ENCODE measurements around the gene CRYAA. TPM values are rescaled to one million over a fixed set of nuclear protein-coding genes. Genes with fewer than 3 reads are reported as not detected.

CRYAA gene
- polyA plus RNA-seq, 6 donors from 2014 or later: not detected

DNA sequence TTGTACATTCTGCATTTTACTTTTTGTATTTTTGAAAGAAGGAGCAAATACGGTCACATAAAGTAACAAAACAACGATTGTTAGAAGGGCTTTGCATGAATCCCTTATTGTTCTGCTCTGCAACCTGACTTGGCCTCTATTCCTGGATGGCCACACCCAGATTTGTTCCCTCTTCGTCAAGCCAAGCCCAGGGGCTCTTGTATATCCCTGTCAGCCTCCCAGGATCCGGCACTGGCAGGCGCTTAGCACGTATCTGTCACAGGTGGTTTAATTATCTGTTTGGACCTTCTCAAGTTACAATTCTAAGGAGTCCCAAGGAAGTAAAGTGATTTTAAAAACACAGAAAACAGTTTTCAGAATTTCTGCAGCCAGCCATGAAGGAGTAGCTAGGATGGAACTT, 28.0 kb downstream of the CRYAA start:
- peaks cover 18 to 29% (median 20%) of the 10 kb centered on the region in 3 donors for H3K4me1 Mint-ChIP-seq
- peaks cover 8 to 39% of the 10 kb centered on the region in 2 donors for H3K36me3 Mint-ChIP-seq
- DNase-seq (no peak), ATAC-seq (ENCODE audit: low read depth in 2 of 2) (no peak)
- no peak overlapping the region for H3K27ac Mint-ChIP-seq
- no peak overlapping the region for H3K4me3 Mint-ChIP-seq
- peaks cover 9 to 49% (median 38%) of the 10 kb centered on the region in 3 donors for H3K27me3 Mint-ChIP-seq
- peaks cover 8 to 46% (median 34%) of the 10 kb centered on the region in 7 donors for H3K9me3 Mint-ChIP-seq

GRCh38 chr21:43198376-43198775, 29.6 kb downstream of the CRYAA start:
- ATAC-seq (ENCODE audit: low read depth in 2 of 2): no peak
- Mint-ChIP-seq H3K4me1 (peaks cover 9 to 13% (median 10%) of the 10 kb centered on the region in 3 donors), H3K27ac (no peak overlapping the region), H3K27me3 (peaks cover 4 to 33% (median 24%) of the 10 kb centered on the region in 3 donors), H3K36me3 (peaks cover 8 to 36% of the 10 kb centered on the region in 2 donors), H3K4me3 (no peak overlapping the region), H3K9me3 (peaks cover 10 to 56% (median 40%) of the 10 kb centered on the region in 7 donors)
- no peak for DNase-seq

GRCh38 chr21:43201491-43201890, 32.7 kb downstream of the CRYAA start:
- DNase-seq (no peak), ATAC-seq (ENCODE audit: low read depth in 2 of 2) (no peak)
- Mint-ChIP-seq H3K4me1 (no peaks in the 10 kb centered on the region), H3K36me3 (peaks cover 12 to 33% of the 10 kb centered on the region in 2 donors), H3K27me3 (peaks cover 9 to 30% (median 16%) of the 10 kb centered on the region in 3 donors), H3K9me3 (peaks cover 15 to 58% (median 43%) of the 10 kb centered on the region in 7 donors), H3K4me3 (no peak overlapping the region), H3K27ac (peak overlapping the region in 1 of 6 donors; percentile 43)

- Mint-ChIP-seq H3K27ac (peak overlapping the region in 1 of 6 donors; percentile 39), H3K4me3 (peak overlapping the region in 1 of 8 donors; percentile 51), H3K9me3 (peaks cover 9 to 46% (median 35%) of the 10 kb centered on the region in 7 donors), H3K27me3 (peaks cover 15 to 42% (median 35%) of the 10 kb centered on the region in 3 donors), H3K4me1 (no peaks in the 10 kb centered on the region), H3K36me3 (peaks cover 6 to 17% of the 10 kb centered on the region in 2 donors)
- DNase-seq (no peak), ATAC-seq (ENCODE audit: low read depth in 2 of 2) (no peak)
Observed at GRCh38 chr21:43203591-43203990, 34.8 kb downstream of the CRYAA start.

DNA sequence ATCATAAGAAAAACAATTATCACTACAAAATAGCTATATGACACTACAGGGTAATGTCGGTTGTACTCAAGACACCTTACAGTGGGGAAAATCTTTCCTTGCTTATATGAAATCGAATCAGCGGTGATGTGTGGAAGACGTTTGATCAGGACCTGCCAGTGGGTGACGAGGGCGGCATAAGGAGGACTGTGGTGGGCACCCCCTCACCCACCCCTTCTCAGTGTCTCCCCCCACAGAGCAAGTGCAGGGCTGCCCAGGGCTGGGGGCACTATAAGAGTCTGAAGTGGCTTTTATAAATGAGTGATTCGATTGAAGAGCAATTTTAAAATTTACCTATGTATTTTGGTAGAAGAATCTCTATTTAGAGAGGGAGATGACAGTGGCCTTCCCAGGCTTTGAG, 35.8 kb downstream of the CRYAA start:
- Mint-ChIP-seq H3K36me3 (peaks cover 4 to 15% of the 10 kb centered on the region in 2 donors), H3K27me3 (peaks cover 19 to 47% (median 40%) of the 10 kb centered on the region in 3 donors), H3K9me3 (peaks cover 8 to 38% (median 26%) of the 10 kb centered on the region in 7 donors), H3K27ac (peak overlapping the region in 2 of 6 donors; percentile 60 to 85), H3K4me3 (peak overlapping the region in 1 of 8 donors; percentile 27), H3K4me1 (no peaks in the 10 kb centered on the region)
- no peak for ATAC-seq (ENCODE audit: low read depth in 2 of 2)
- DNase-seq: no peak

DNA sequence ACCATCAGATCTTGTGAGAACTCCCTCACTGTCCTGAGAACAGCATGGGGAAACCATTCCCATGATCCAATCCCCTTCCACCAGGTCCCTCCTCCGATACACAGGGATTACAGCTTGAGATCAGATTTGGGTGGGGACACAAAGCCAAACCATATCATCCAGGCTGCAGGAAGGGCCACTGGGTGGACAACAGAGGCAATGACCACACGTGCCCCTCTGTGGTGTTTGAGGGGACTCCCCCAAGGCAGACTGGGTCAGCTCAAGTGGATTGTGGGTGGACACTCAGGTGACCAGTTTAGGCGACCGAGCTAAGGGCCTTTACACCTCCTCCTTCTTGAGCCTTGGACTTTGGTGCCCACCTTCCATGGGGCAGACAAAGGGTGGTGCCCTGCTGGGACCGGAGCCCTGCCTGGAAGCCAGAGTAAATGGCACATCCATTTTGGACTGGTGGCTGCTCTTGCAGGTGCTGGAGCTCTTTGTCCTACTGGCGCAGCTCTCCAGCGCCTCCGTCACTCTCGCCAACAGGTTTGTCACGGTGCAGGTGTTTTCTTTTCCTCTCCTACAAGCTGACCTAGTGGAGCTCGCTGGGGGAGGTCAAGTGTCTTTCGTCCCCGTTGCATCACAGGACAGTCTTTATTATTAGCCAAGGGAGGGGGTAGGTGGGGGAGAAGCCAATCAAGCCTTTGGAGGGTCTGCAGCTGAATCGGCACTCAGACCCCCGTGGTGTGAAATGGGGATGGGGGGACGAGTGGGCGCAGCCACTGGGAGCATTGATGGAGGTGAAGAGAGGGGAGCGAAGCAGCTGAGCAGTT, 37.6 kb downstream of the CRYAA start:
- peak overlapping the region in 2 of 6 donors; percentile 10 to 34 for H3K27ac Mint-ChIP-seq
- H3K36me3 Mint-ChIP-seq: peaks cover 4 to 8% of the 10 kb centered on the region in 2 donors
- ATAC-seq (ENCODE audit: low read depth in 2 of 2) (no peak), DNase-seq (no peak)
- H3K4me1 Mint-ChIP-seq: peaks cover 0 to 2% (median 0%) of the 10 kb centered on the region in 3 donors
- peaks cover 19 to 52% (median 40%) of the 10 kb centered on the region in 3 donors for H3K27me3 Mint-ChIP-seq
- H3K4me3 Mint-ChIP-seq: no peak overlapping the region
- H3K9me3 Mint-ChIP-seq: peaks cover 6 to 22% (median 14%) of the 10 kb centered on the region in 7 donors

DNA sequence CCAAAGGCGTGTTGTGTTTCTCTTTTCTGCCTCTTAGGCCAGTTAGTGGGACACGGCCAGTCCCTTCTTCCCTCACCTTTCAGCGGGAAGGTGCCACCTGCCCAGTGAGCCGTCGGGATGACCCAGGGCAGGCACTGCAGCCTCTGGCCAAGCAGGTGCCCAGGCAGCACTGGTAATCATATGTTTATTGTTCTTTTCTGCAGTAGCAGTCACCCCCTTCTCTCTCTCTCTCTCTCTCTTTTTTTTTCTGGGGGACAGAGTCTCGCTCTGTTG, 38.2 kb downstream of the CRYAA start:
- no peak for ATAC-seq (ENCODE audit: low read depth in 2 of 2)
- Mint-ChIP-seq H3K9me3 (peaks cover 4 to 17% (median 9%) of the 10 kb centered on the region in 7 donors), H3K4me1 (peaks cover 0 to 4% (median 0%) of the 10 kb centered on the region in 3 donors), H3K4me3 (no peak overlapping the region), H3K27me3 (peaks cover 19 to 52% (median 40%) of the 10 kb centered on the region in 3 donors), H3K36me3 (peaks cover 3 to 4% of the 10 kb centered on the region in 2 donors), H3K27ac (no peak overlapping the region)
- no peak for DNase-seq

DNA sequence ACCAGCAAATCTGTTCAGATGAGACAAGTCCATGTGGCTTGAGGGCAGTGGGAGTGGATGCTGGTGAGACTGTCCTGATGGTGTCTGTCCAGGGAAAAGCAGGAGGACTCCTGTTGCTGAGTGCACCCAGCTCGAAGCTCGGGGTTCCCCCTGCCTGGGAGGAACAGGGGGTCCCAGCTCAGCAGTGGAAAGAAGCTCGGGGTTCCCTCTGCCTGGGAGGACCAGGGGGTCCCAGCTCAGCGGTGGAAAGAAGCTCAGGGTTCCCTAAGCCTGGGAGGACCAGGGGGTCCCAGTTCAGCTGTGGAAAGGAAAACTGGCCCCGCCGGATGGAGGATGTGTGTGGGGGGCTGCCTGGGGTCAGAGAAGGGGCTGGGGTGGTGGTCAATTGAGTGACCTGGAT, 39.1 kb downstream of the CRYAA start:
- peaks cover 19 to 52% (median 40%) of the 10 kb centered on the region in 3 donors for H3K27me3 Mint-ChIP-seq
- DNase-seq (no peak), ATAC-seq (ENCODE audit: low read depth in 2 of 2) (no peak)
- peaks cover 2 to 11% (median 4%) of the 10 kb centered on the region in 7 donors for H3K9me3 Mint-ChIP-seq
- peak overlapping the region in 1 of 8 donors; percentile 16 for H3K4me3 Mint-ChIP-seq
- H3K4me1 Mint-ChIP-seq: peaks cover 0 to 4% (median 0%) of the 10 kb centered on the region in 3 donors
- peaks cover 0 to 4% of the 10 kb centered on the region in 2 donors for H3K36me3 Mint-ChIP-seq
- H3K27ac Mint-ChIP-seq: peak overlapping the region in 1 of 6 donors; percentile 76

DNA sequence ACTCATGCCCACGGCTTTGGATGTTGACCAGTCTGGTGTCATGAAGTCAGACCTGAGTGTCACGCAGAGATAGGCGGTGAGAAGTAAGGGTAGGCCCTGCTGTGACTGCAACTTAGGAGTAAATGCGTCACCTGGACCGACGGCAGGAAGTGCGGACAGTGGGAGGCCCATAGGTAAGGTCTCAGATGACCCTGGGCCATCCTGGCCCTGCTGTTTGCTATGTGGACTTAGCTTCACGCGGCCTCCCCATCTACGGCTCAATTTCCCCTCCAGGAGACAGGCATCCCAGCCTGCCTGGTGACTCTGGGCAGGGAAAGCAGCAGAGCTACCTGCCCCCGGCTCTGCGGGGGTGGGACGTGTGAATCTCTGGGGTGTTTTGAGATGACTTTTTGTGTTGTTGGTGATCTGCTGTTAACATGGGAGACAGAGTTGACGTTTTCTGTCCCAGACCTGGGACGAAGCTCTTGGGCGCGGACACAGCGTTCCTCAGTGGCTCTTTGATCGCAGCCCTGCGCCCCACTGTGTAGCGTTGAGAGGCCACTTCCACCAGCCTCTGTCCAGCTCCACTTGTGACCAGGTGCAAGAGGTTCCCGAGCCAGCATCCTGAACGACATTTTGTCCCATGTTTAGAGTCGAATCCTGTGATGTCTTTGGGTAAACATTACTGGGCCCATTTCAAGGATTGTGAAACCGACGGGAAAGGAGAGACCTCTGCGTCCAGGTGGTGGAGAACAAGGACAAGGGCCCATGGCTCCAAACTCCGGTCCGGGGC, 39.9 kb downstream of the CRYAA start:
- no peak for DNase-seq
- Mint-ChIP-seq H3K27ac (peak overlapping the region in 1 of 6 donors; percentile 32), H3K36me3 (peaks cover 0 to 4% of the 10 kb centered on the region in 2 donors), H3K9me3 (peaks cover 0 to 5% (median 0%) of the 10 kb centered on the region in 7 donors), H3K27me3 (peaks cover 19 to 50% (median 40%) of the 10 kb centered on the region in 3 donors), H3K4me1 (peaks cover 0 to 4% (median 0%) of the 10 kb centered on the region in 3 donors), H3K4me3 (peak overlapping the region in 1 of 8 donors; percentile 40)
- ATAC-seq (ENCODE audit: low read depth in 2 of 2): no peak

- no peak for DNase-seq
- Mint-ChIP-seq H3K4me1 (peaks cover 0 to 4% (median 0%) of the 10 kb centered on the region in 3 donors), H3K36me3 (peaks cover 0 to under 1% of the 10 kb centered on the region in 2 donors), H3K27ac (peak overlapping the region in 3 of 6 donors; percentile 18 to 79 (median 58)), H3K27me3 (peaks cover 15 to 39% (median 33%) of the 10 kb centered on the region in 3 donors), H3K4me3 (no peak overlapping the region), H3K9me3 (peaks cover 0 to 4% (median 0%) of the 10 kb centered on the region in 7 donors)
- no peak for ATAC-seq (ENCODE audit: low read depth in 2 of 2)
Observed at GRCh38 chr21:43209575-43210453, 41.0 kb downstream of the CRYAA start.

GRCh38 chr21:43210454-43211071, 41.8 kb downstream of the CRYAA start:
- Mint-ChIP-seq H3K36me3 (no peaks in the 10 kb centered on the region), H3K4me1 (peaks cover 0 to 4% (median 0%) of the 10 kb centered on the region in 3 donors), H3K27me3 (peaks cover 15 to 39% (median 31%) of the 10 kb centered on the region in 3 donors), H3K27ac (peak overlapping the region in 4 of 6 donors; percentile 18 to 79 (median 64)), H3K9me3 (peaks cover 0 to 4% (median 0%) of the 10 kb centered on the region in 7 donors), H3K4me3 (no peak overlapping the region)
- no peak for ATAC-seq (ENCODE audit: low read depth in 2 of 2)
- DNase-seq: no peak

GRCh38 chr21:43211072-43211759, 42.4 kb downstream of the CRYAA start:
- no peak for DNase-seq
- peaks cover 0 to 4% (median 0%) of the 10 kb centered on the region in 3 donors for H3K4me1 Mint-ChIP-seq
- H3K27ac Mint-ChIP-seq: peak overlapping the region in 3 of 6 donors; percentile 70 to 92 (median 78)
- H3K4me3 Mint-ChIP-seq: no peak overlapping the region
- peaks cover 11 to 33% (median 25%) of the 10 kb centered on the region in 3 donors for H3K27me3 Mint-ChIP-seq
- H3K9me3 Mint-ChIP-seq: no peaks in the 10 kb centered on the region
- H3K36me3 Mint-ChIP-seq: no peaks in the 10 kb centered on the region
- no peak for ATAC-seq (ENCODE audit: low read depth in 2 of 2)

All from naive B cell (primary cell).